Loucy (cell line): ENCODE measurements around the gene SPANXC.
"Not testable (repeated sequence)": the region's sequence is repeated elsewhere in the genome, so short reads cannot be mapped to it uniquely, and the experiment has no call there.

Source experiments
- H2AFZ ChIP-seq: fragments of 200-600 bp; sonication (generic); 2 replicates; pipeline ENCODE4 v1.6.0; 2016; ENCODE audit warnings: antibody characterized with exemption, mild to moderate bottlenecking, low read length, moderate library complexity
- H3F3A ChIP-seq: fragments of 200-600 bp; 2 replicates; pipeline ENCODE4 v1.6.0; 2016; ENCODE audit warnings: antibody characterized with exemption, low read depth, mild to moderate bottlenecking
- H3K27me3 ChIP-seq: fragments of 200-600 bp; sonication (generic); 2 replicates; pipeline ENCODE4 v1.6.1; 2014; ENCODE audit warnings: low read length, mild to moderate bottlenecking; ENCODE audit not compliant: insufficient read depth, poor library complexity, severe bottlenecking
- H3K36me3 ChIP-seq: fragments of 200-600 bp; sonication (generic); 2 replicates; pipeline ENCODE4 v1.6.1; 2016; ENCODE audit warnings: low read length; ENCODE audit not compliant: insufficient read depth
- H3K4me1 ChIP-seq: fragments of 200-600 bp; sonication (generic); 2 replicates; pipeline ENCODE4 v1.5.1; 2014; ENCODE audit warnings: low read length, mild to moderate bottlenecking; ENCODE audit not compliant: insufficient read depth, poor library complexity, severe bottlenecking
- H3K4me2 ChIP-seq: fragments of 200-600 bp; sonication (generic); 2 replicates; pipeline ENCODE4 v1.6.0; 2014; ENCODE audit warnings: antibody characterized with exemption, low read length, low read depth, mild to moderate bottlenecking; ENCODE audit not compliant: poor library complexity, severe bottlenecking
- H3K4me3 ChIP-seq: fragments of 200-600 bp; sonication (generic); 2 replicates; pipeline ENCODE4 v1.5.1; 2014; ENCODE audit warnings: low read length, mild to moderate bottlenecking, mixed read lengths; ENCODE audit not compliant: poor library complexity, severe bottlenecking
- H3K79me2 ChIP-seq: fragments of 200-600 bp; sonication (generic); 2 replicates; pipeline ENCODE4 v1.6.1; 2014; ENCODE audit warnings: low read length; ENCODE audit not compliant: insufficient read depth
- H3K9ac ChIP-seq: fragments of 200-600 bp; sonication (generic); 2 replicates; pipeline ENCODE4 v1.6.0; 2014; ENCODE audit warnings: mild to moderate bottlenecking, low read depth, low read length, moderate library complexity; ENCODE audit not compliant: poor library complexity, severe bottlenecking
- H3K9me2 ChIP-seq: fragments of 200-600 bp; sonication (generic); replicated peaks from 2 replicates; pipeline ENCODE4 v1.6.1; 2016; ENCODE audit warnings: low read depth, low read length, mixed read lengths
- H3K9me3 ChIP-seq: fragments of 200-600 bp; sonication (generic); 2 replicates; pipeline ENCODE4 v1.6.1; 2014; ENCODE audit warnings: mild to moderate bottlenecking, antibody characterized with exemption, low read length, low read depth; ENCODE audit not compliant: insufficient read depth
- H4K20me1 ChIP-seq: fragments of 200-600 bp; sonication (generic); 2 replicates; pipeline ENCODE4 v1.6.0; 2014; ENCODE audit warnings: antibody characterized with exemption, low read length, mild to moderate bottlenecking; ENCODE audit not compliant: insufficient read depth, poor library complexity, severe bottlenecking
- CTCF ChIP-seq: fragments of 200-600 bp; sonication (generic); conservative IDR thresholded peaks from 2 replicates; pipeline ENCODE4 v1.5.1; 2014; ENCODE audit warnings: mild to moderate bottlenecking, antibody characterized with exemption, low read length
- EZH2phosphoT487 ChIP-seq: fragments of 200-600 bp; IDR thresholded peaks from 2 replicates; pipeline ENCODE4 v1.6.1; 2018; ENCODE audit warnings: antibody characterized with exemption, mild to moderate bottlenecking, moderate library complexity, borderline replicate concordance

Gene SPANXC

GRCh38 chrX:141242417-141242816 is at the start of gene SPANXC:
SPANXC (minus strand) TSS chrX:141242517; CDS start chrX:141242457, 60 bp downstream.
- H3K4me1 ChIP-seq, H3F3A ChIP-seq, H3K79me2 ChIP-seq, H3K36me3 ChIP-seq, H3K4me2 ChIP-seq, H3K27me3 ChIP-seq, H3K9me2 ChIP-seq, H3K4me3 ChIP-seq, H3K9me3 ChIP-seq, H2AFZ ChIP-seq, H3K9ac ChIP-seq, H4K20me1 ChIP-seq: not testable (repeated sequence)

GRCh38 chrX:141279476-141279875 is 37.2 kb upstream of the SPANXC start:
- no peak for TF ChIP-seq EZH2phosphoT487
- TF ChIP-seq CTCF = no peak
- Histone ChIP-seq H3K4me2 (no peak overlapping the region), H3K9ac (no peak overlapping the region), H3F3A (no peaks in the 10 kb centered on the region), H4K20me1 (no peaks in the 10 kb centered on the region), H3K4me3 (no peak overlapping the region), H3K79me2 (no peaks in the 10 kb centered on the region), H3K9me2 (no peaks in the 10 kb centered on the region), H2AFZ (no peak overlapping the region), H3K9me3 (no peaks in the 10 kb centered on the region), H3K27me3 (no peaks in the 10 kb centered on the region), H3K36me3 (no peaks in the 10 kb centered on the region), H3K4me1 (no peaks in the 10 kb centered on the region)

- no peaks in the 10 kb centered on the region for H3F3A ChIP-seq
- H3K4me2 ChIP-seq = no peak overlapping the region
- H3K9me3 ChIP-seq = no peaks in the 10 kb centered on the region
- no peaks in the 10 kb centered on the region for H3K4me1 ChIP-seq
- H3K27me3 ChIP-seq = no peaks in the 10 kb centered on the region
- H3K9ac ChIP-seq = no peak overlapping the region
- no peaks in the 10 kb centered on the region for H3K79me2 ChIP-seq
- H4K20me1 ChIP-seq = no peaks in the 10 kb centered on the region
- TF ChIP-seq EZH2phosphoT487 (no peak), CTCF (peak; percentile 52)
- H3K36me3 ChIP-seq = no peaks in the 10 kb centered on the region
- no peaks in the 10 kb centered on the region for H3K9me2 ChIP-seq
- no peak overlapping the region for H3K4me3 ChIP-seq
- no peak overlapping the region for H2AFZ ChIP-seq
Observed at GRCh38 chrX:141278306-141278705, 36.0 kb upstream of the SPANXC start.

DNA sequence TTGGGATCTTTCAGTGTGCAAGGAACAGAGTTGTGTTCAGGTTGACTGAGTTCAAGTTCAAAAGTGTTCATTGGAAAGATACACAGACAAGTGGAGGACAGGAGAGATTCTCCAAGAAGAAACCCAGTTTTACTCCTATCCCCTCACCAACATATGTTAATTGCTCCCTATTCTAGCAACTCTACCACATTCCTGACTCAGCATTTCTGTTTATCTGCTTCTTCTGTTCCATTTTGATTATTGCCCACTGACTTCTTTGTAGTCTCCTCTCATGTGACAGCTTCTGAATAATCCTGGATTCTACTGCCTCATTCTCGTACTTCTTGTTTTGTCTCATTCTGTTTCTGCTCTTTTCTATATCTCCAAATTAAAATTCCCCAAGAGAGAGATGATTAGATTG is 15.8 kb upstream of the SPANXC start:
- H4K20me1 ChIP-seq = no peaks in the 10 kb centered on the region
- no peak overlapping the region for H3K9ac ChIP-seq
- H3K9me2 ChIP-seq = no peaks in the 10 kb centered on the region
- no peak overlapping the region for H3K4me3 ChIP-seq
- H3K36me3 ChIP-seq = no peaks in the 10 kb centered on the region
- H3K9me3 ChIP-seq = no peaks in the 10 kb centered on the region
- H2AFZ ChIP-seq = no peak overlapping the region
- no peaks in the 10 kb centered on the region for H3K27me3 ChIP-seq
- H3K79me2 ChIP-seq = no peaks in the 10 kb centered on the region
- H3F3A ChIP-seq = no peaks in the 10 kb centered on the region
- H3K4me1 ChIP-seq = no peaks in the 10 kb centered on the region
- TF ChIP-seq EZH2phosphoT487 (no peak), CTCF (no peak)
- no peak overlapping the region for H3K4me2 ChIP-seq
